ENCODE data around the gene RELN. TPM values are rescaled to one million over a fixed set of nuclear protein-coding genes. Genes with fewer than 3 reads are reported as not detected.

The RELN gene
- total and polyA plus RNA-seq, 2 donors (not counting 1 experiment from before 2014, with no cell fraction given), result not detected

DNA sequence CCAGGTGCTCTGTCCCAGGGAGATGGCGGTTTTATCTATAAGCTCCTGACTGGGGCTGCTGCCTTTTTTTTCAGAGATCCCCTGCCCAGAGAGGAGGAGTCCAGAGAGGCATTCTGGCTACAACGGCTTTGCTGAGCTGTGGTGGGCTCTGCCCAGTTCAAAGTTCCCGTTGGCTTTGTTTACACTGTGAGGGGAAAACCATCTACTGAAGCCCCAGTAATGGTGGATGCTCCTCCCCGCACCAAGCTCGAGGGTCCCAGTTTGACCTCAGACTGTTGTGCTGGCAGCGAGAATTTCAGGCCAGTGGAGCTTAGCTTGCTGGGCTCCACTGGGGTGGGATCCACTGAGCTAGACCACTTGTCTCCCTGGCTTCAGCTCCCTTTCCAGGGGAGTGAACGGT is 527.1 kb downstream of the RELN start:
- ATAC-seq (ENCODE audit: low read depth) (no peak), DNase-seq (no peak)
- Histone ChIP-seq H2AFZ (ENCODE audit: insufficient read depth, low read depth, low read length, poor library complexity, severe bottlenecking) (no peak overlapping the region), H3K4me1 (ENCODE audit: control insufficient read depth in 2 of 2, insufficient read depth in 2 of 2, low read length in 2 of 2) (no peaks in the 10 kb centered on the region), H3K27ac (ENCODE audit: low read length in 2 of 2) (no peak overlapping the region), H3K79me2 (ENCODE audit: control insufficient read depth, insufficient read depth, low read length) (no peaks in the 10 kb centered on the region), H3K36me3 (replicated peaks in 1 of 2; ENCODE audit: control extremely low read depth in 1 of 2, control insufficient read depth in 1 of 2, extremely low read depth in 1 of 2, insufficient read depth in 2 of 2, low read length in 1 of 2) (no peaks in the 10 kb centered on the region), H3K27me3 (replicated peaks in 1 of 4; ENCODE audit: control extremely low read depth in 1 of 4, control insufficient read depth in 3 of 4, insufficient read depth in 4 of 4, low read length in 3 of 4) (peaks cover 0 to 5% (median 0%) of the 10 kb centered on the region in 4 experiments), H3K4me2 (replicated peaks; ENCODE audit: low read depth, low read length, poor library complexity, severe bottlenecking) (no peak overlapping the region), H4K20me1 (ENCODE audit: control insufficient read depth, insufficient read depth, low read length, poor library complexity, severe bottlenecking) (no peaks in the 10 kb centered on the region), H3K4me3 (ENCODE audit: control extremely low read depth in 1 of 5, extremely low read depth in 1 of 5, insufficient read depth in 1 of 5, low read depth in 2 of 5, low read length in 4 of 5) (no peak overlapping the region), H3K9me3 (ENCODE audit: control extremely low read depth in 1 of 3, control insufficient read depth in 2 of 3, insufficient read depth in 1 of 3, low read length in 2 of 3) (no peaks in the 10 kb centered on the region), H3K9ac (ENCODE audit: low read length) (no peak overlapping the region)
- no peak for TF ChIP-seq EZH2 (IDR thresholded peaks at IDR 0.05; ENCODE audit: borderline replicate concordance, insufficient read depth, low read depth, low read length, poor library complexity, severe bottlenecking)
- TF ChIP-seq, protein P1, sequence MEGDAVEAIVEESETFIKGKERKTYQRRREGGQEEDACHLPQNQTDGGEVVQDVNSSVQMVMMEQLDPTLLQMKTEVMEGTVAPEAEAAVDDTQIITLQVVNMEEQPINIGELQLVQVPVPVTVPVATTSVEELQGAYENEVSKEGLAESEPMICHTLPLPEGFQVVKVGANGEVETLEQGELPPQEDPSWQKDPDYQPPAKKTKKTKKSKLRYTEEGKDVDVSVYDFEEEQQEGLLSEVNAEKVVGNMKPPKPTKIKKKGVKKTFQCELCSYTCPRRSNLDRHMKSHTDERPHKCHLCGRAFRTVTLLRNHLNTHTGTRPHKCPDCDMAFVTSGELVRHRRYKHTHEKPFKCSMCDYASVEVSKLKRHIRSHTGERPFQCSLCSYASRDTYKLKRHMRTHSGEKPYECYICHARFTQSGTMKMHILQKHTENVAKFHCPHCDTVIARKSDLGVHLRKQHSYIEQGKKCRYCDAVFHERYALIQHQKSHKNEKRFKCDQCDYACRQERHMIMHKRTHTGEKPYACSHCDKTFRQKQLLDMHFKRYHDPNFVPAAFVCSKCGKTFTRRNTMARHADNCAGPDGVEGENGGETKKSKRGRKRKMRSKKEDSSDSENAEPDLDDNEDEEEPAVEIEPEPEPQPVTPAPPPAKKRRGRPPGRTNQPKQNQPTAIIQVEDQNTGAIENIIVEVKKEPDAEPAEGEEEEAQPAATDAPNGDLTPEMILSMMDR (IDR thresholded peaks at IDR 0.05), result no peak
- no peak overlapping the region for H3K27ac Mint-ChIP-seq
- POLR2A ChIA-PET, result no interaction called here
- CTCF ChIA-PET, result no interaction called here
- no peaks in the 10 kb centered on the region for H3K4me1 Mint-ChIP-seq
- H3K27me3 Mint-ChIP-seq, result peaks cover 17% of the 10 kb centered on the region
- intact Hi-C loops (cut with micrococcal nuclease), result no loop called here
- H3K9me3 Mint-ChIP-seq (ENCODE audit: insufficient read depth), result no peaks in the 10 kb centered on the region
- no peak overlapping the region for H3K4me3 Mint-ChIP-seq
- 91% methylated on average over 7 of the region's 7 CpGs for WGBS (ENCODE audit: insufficient coverage)

GRCh38 chr7:103447073-103447960 is 542.1 kb downstream of the RELN start:
- TF ChIP-seq EZH2 (IDR thresholded peaks at IDR 0.05; ENCODE audit: borderline replicate concordance, insufficient read depth, low read depth, low read length, poor library complexity, severe bottlenecking), result no peak
- TF ChIP-seq, protein P1 (IDR thresholded peaks at IDR 0.05), result peak; percentile 31
- H3K4me1 Mint-ChIP-seq, result peaks cover 14% of the 10 kb centered on the region
- Histone ChIP-seq H4K20me1 (ENCODE audit: control insufficient read depth, insufficient read depth, low read length, poor library complexity, severe bottlenecking) (no peaks in the 10 kb centered on the region), H3K36me3 (replicated peaks in 1 of 2; ENCODE audit: control extremely low read depth in 1 of 2, control insufficient read depth in 1 of 2, extremely low read depth in 1 of 2, insufficient read depth in 2 of 2, low read length in 1 of 2) (no peaks in the 10 kb centered on the region), H2AFZ (ENCODE audit: insufficient read depth, low read depth, low read length, poor library complexity, severe bottlenecking) (no peak overlapping the region), H3K27me3 (replicated peaks in 1 of 4; ENCODE audit: control extremely low read depth in 1 of 4, control insufficient read depth in 3 of 4, insufficient read depth in 4 of 4, low read length in 3 of 4) (peaks cover 0 to 41% (median 26%) of the 10 kb centered on the region in 4 experiments), H3K4me2 (replicated peaks; ENCODE audit: low read depth, low read length, poor library complexity, severe bottlenecking) (no peak overlapping the region), H3K4me3 (ENCODE audit: control extremely low read depth in 1 of 5, extremely low read depth in 1 of 5, insufficient read depth in 1 of 5, low read depth in 2 of 5, low read length in 4 of 5) (no peak overlapping the region), H3K27ac (ENCODE audit: low read length in 2 of 2) (no peak overlapping the region), H3K4me1 (ENCODE audit: control insufficient read depth in 2 of 2, insufficient read depth in 2 of 2, low read length in 2 of 2) (peaks cover 12 to 23% of the 10 kb centered on the region in 2 donors), H3K79me2 (ENCODE audit: control insufficient read depth, insufficient read depth, low read length) (no peaks in the 10 kb centered on the region), H3K9ac (ENCODE audit: low read length) (no peak overlapping the region), H3K9me3 (ENCODE audit: control extremely low read depth in 1 of 3, control insufficient read depth in 2 of 3, insufficient read depth in 1 of 3, low read length in 2 of 3) (peaks cover 0 to 7% (median 0%) of the 10 kb centered on the region in 3 donors)
- peaks cover 81% of the 10 kb centered on the region for H3K27me3 Mint-ChIP-seq
- peak; percentile 53 for ATAC-seq (ENCODE audit: low read depth)
- CTCF ChIA-PET, result interaction anchor here (0.8 kb wide), 1 partner anchor 10 kb away, joined by 3 read pairs; no protein-coding TSS in a partner anchor
- intact Hi-C loops (cut with micrococcal nuclease), result no loop called here
- POLR2A ChIA-PET, result no interaction called here
- peaks cover 6% of the 10 kb centered on the region for H3K9me3 Mint-ChIP-seq (ENCODE audit: insufficient read depth)
- 11% methylated on average over 10 of the region's 17 CpGs for WGBS (ENCODE audit: insufficient coverage)
- DNase-seq, result peak; percentile 31
- no peak overlapping the region for H3K27ac Mint-ChIP-seq
- H3K4me3 Mint-ChIP-seq, result no peak overlapping the region

Data from B cell (primary cell).